ENCODE results near the gene SERPINA3.

DNA sequence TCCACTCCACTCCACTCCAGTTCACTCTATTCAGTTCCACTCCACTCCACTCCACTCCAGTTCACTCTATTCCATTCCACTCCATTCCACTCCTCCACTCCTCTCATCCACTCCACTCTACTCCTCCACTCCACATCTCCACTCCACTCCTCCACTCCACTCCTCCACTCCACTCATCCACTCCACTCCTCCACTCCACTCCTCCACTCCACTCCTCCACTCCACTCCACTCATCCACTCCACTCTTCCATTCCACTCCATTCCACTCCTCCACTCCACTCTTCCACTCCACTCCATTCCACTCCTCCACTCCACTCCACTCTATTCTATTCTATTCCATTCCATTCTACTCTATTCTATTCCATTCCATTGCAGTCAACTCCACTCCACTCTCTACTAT lies 21.1 kb upstream of the SERPINA3 start:
- TF ChIP-seq POLR2A (IDR thresholded peaks at IDR 0.05; ENCODE audit: low read depth, low read length) (no peak), POLR2AphosphoS5 (IDR thresholded peaks at IDR 0.05; ENCODE audit: low read depth, low read length) (no peak), TAF1 (IDR thresholded peaks at IDR 0.05; ENCODE audit: borderline replicate concordance, low read depth, low read length) (no peak)
